ENCODE measurements around the gene SEC14L6.

DNA sequence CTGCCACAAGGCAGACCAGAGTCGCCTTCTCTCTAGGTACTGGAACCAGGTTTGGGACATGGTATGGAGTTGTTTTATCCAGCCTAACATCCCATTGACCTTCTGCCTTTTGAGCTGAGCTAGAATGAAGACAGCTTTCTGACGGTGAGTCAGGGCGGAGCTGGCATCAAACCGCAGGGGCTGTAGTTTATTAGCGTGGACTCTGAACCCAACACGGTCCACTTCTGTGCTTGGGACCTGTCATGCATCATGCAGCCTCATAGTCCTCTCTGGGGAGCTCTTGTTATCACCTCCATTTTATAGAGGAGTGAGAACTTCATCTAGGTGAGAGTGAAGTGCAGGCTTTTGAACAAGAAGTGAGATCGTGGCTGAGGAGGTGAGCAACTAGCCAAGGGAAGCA is 19.6 kb upstream of the SEC14L6 start:
- TF ChIP-seq, protein P1, sequence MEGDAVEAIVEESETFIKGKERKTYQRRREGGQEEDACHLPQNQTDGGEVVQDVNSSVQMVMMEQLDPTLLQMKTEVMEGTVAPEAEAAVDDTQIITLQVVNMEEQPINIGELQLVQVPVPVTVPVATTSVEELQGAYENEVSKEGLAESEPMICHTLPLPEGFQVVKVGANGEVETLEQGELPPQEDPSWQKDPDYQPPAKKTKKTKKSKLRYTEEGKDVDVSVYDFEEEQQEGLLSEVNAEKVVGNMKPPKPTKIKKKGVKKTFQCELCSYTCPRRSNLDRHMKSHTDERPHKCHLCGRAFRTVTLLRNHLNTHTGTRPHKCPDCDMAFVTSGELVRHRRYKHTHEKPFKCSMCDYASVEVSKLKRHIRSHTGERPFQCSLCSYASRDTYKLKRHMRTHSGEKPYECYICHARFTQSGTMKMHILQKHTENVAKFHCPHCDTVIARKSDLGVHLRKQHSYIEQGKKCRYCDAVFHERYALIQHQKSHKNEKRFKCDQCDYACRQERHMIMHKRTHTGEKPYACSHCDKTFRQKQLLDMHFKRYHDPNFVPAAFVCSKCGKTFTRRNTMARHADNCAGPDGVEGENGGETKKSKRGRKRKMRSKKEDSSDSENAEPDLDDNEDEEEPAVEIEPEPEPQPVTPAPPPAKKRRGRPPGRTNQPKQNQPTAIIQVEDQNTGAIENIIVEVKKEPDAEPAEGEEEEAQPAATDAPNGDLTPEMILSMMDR (IDR thresholded peaks at IDR 0.05; ENCODE audit: insufficient read depth, low read length, poor library complexity, severe bottlenecking) = no peak
- no peak for TF ChIP-seq EZH2phosphoT487 (conservative IDR thresholded peaks at IDR 0.05; ENCODE audit: low read length)
